Measurements from ENCODE around the gene ZNF782. TPM values are rescaled to one million over a fixed set of nuclear protein-coding genes. Genes with fewer than 3 reads are reported as not detected.

ZNF782 gene
- total and polyA plus RNA-seq, 2 of the 8 experiments (the other 6 are each of a cell fraction or from before 2014, with no cell fraction given), result 1.4 to 7.4 TPM

- no peak for TF ChIP-seq CHD7 (IDR thresholded peaks at IDR 0.05; ENCODE audit: insufficient replicate concordance, low read length)
- peak; percentile 42; the same call in 1 of the 2 replicates for TF ChIP-seq TAF1 (IDR thresholded peaks at IDR 0.05; ENCODE audit: low read depth, low read length)
- TF ChIP-seq CBX8 (IDR thresholded peaks at IDR 0.05; ENCODE audit: borderline replicate concordance, low read depth, low read length), result no peak
- TF ChIP-seq RFX5 (IDR thresholded peaks at IDR 0.05; ENCODE audit: borderline replicate concordance, low read depth, low read length), result no peak
- TF ChIP-seq EGR1 (IDR thresholded peaks at IDR 0.05; ENCODE audit: borderline replicate concordance, low read depth, low read length), result no peak
- peak; percentile 65 for TF ChIP-seq SIX5 (IDR thresholded peaks at IDR 0.05; ENCODE audit: low read depth, low read length)
- TF ChIP-seq TAF7 (optimal IDR thresholded peaks at IDR 0.05; ENCODE audit: borderline replicate concordance, low read depth, low read length), result no peak
- no peak for TF ChIP-seq SRF (IDR thresholded peaks at IDR 0.05; ENCODE audit: low read depth, low read length)
- no peak for TF ChIP-seq HDAC6 (IDR thresholded peaks at IDR 0.05; ENCODE audit: low read depth, low read length)
Measured at GRCh38 chr9:96875461-96876142, 21.3 kb upstream of the ZNF782 start (continued).
